OCI-LY3 (cell line): ENCODE data around the gene TIMM10B.

Experiments used
- CTCF ChIP-seq: fragments of 200-600, 300-600 bp; sonication (generic); IDR thresholded peaks from 2 replicates; pipeline ENCODE4 v1.5.1; 2014; ENCODE audit warnings: antibody characterized with exemption, low read length, low read depth
- EZH2phosphoT487 ChIP-seq: fragments of 200-600 bp; shearing (Covaris generic); IDR thresholded peaks from 2 replicates; pipeline ENCODE4 v1.6.1; 2018; ENCODE audit warnings: antibody characterized with exemption, mixed run types, low read depth

- TF ChIP-seq CTCF = no peak
- TF ChIP-seq EZH2phosphoT487 = no peak
Measured at GRCh38 chr11:6472934-6473333, 8.4 kb upstream of the TIMM10B start.
